Neural cell (in vitro differentiated cells): ENCODE measurements around the gene ANP32D. TPM values are rescaled to one million over a fixed set of nuclear protein-coding genes. Genes with fewer than 3 reads are reported as not detected.

Experiments used
- H2AFZ ChIP-seq: fragments of 200-600, 300-800 bp; sonication (generic), shearing (Covaris generic); 2 replicates; pipeline ENCODE4 v1.6.0; 2014; ENCODE audit warnings: low read depth, mild to moderate bottlenecking, antibody characterized with exemption, low read length, moderate library complexity
- H3F3A ChIP-seq: fragments of 200-600 bp; shearing (Covaris generic); 2 replicates; pipeline ENCODE4 v1.6.1; 2016; ENCODE audit warnings: mild to moderate bottlenecking, moderate library complexity, mixed read lengths, antibody characterized with exemption, low read length; ENCODE audit not compliant: insufficient read depth, poor library complexity, severe bottlenecking
- H3K27ac ChIP-seq: fragments of 200-600, 300-800 bp; sonication (generic), shearing (Covaris generic); 2 replicates; pipeline ENCODE4 v1.5.1; 2014; ENCODE audit warnings: mild to moderate bottlenecking, low read length, moderate library complexity
- H3K27me3 ChIP-seq: fragments of 300-800, 200-600 bp; sonication (generic), shearing (Covaris generic); 2 replicates; pipeline ENCODE4 v1.6.0; 2014; ENCODE audit warnings: mild to moderate bottlenecking, low read depth, low read length, moderate library complexity; ENCODE audit not compliant: insufficient read depth
- H3K36me3 ChIP-seq: fragments of 300-800, 200-600 bp; sonication (generic), shearing (Covaris generic); 2 replicates; pipeline ENCODE4 v1.5.1; 2014; ENCODE audit warnings: mild to moderate bottlenecking, antibody characterized with exemption, low read length, moderate library complexity; ENCODE audit not compliant: insufficient read depth
- H3K4me2 ChIP-seq: fragments of 300-800, 200-600 bp; sonication (generic), shearing (Covaris generic); 2 replicates; pipeline ENCODE4 v1.6.0; 2014; ENCODE audit warnings: mild to moderate bottlenecking, low read length
- H3K4me3 ChIP-seq: fragments of 300-800, 200-600 bp; sonication (generic), shearing (Covaris generic); 2 replicates; pipeline ENCODE4 v1.5.1; 2014; ENCODE audit warnings: mild to moderate bottlenecking, low read length, moderate library complexity
- H3K79me2 ChIP-seq: fragments of 200-600 bp; shearing (Covaris generic); replicated peaks from 2 replicates; pipeline ENCODE4 v1.6.0; 2014; ENCODE audit warnings: mild to moderate bottlenecking, low read length, moderate library complexity; ENCODE audit not compliant: insufficient read depth
- H3K9ac ChIP-seq: fragments of 300-800, 200-600 bp; sonication (generic), shearing (Covaris generic); 2 replicates; pipeline ENCODE4 v1.6.1; 2016; ENCODE audit warnings: mild to moderate bottlenecking, low read length, mixed read lengths
- H3K9me2 ChIP-seq: fragments of 200-600 bp; shearing (Covaris generic); 2 replicates; pipeline ENCODE4 v1.6.1; 2016; ENCODE audit warnings: mild to moderate bottlenecking, low read length, mixed read lengths; ENCODE audit not compliant: insufficient read depth
- H3K9me3 ChIP-seq: fragments of 200-600, 300-800 bp; sonication (generic), shearing (Covaris generic); 2 replicates; pipeline ENCODE4 v1.6.1; 2016; ENCODE audit warnings: mild to moderate bottlenecking, mixed run types, low read length, moderate library complexity, mixed read lengths
- H4K20me1 ChIP-seq: fragments of 200-600 bp; shearing (Covaris generic); 2 replicates; pipeline ENCODE4 v1.6.1; 2016; ENCODE audit warnings: mild to moderate bottlenecking, mixed run types; ENCODE audit not compliant: insufficient read depth
- EP300 ChIP-seq: fragments of 450-650 bp; conservative IDR thresholded peaks from 2 replicates; pipeline ENCODE4 v1.6.1; 2014; ENCODE audit warnings: antibody characterized with exemption, mild to moderate bottlenecking, moderate library complexity; ENCODE audit not compliant: poor library complexity, severe bottlenecking
- EZH2 ChIP-seq: fragments of 200-600, 300-800 bp; shearing (Covaris generic), sonication (generic); IDR thresholded peaks from 2 replicates; pipeline ENCODE4 v1.6.1; 2014; ENCODE audit warnings: antibody characterized with exemption, low read length, borderline replicate concordance, mild to moderate bottlenecking; ENCODE audit not compliant: insufficient read depth, poor library complexity, severe bottlenecking
- MXI1 ChIP-seq: fragments of 450-650 bp; conservative IDR thresholded peaks from 2 replicates; pipeline ENCODE4 v1.6.1; 2014; ENCODE audit warnings: antibody characterized with exemption, mild to moderate bottlenecking; ENCODE audit not compliant: poor library complexity, severe bottlenecking
- POLR2AphosphoS5 ChIP-seq: IDR thresholded peaks from 2 replicates; pipeline ENCODE4 v1.6.1; 2012
- RAD21 ChIP-seq: fragments of 450-650 bp; conservative IDR thresholded peaks from 2 replicates; pipeline ENCODE4 v1.6.1; 2014; ENCODE audit warnings: antibody characterized with exemption, mild to moderate bottlenecking, moderate library complexity
- SMC3 ChIP-seq: fragments of 450-650 bp; conservative IDR thresholded peaks from 2 replicates; pipeline ENCODE4 v1.6.1; 2014; ENCODE audit warnings: antibody characterized with exemption, mild to moderate bottlenecking, moderate library complexity; ENCODE audit not compliant: poor library complexity
- TAF1 ChIP-seq: IDR thresholded peaks from 2 replicates; pipeline ENCODE4 v1.6.1; 2012; ENCODE audit warnings: low read depth
- polyA plus RNA-seq: library from polyadenylated mRNA; depleted of rRNA; stranded (reverse); fragments of >200 nt; gene quantifications from 2 replicates; pipeline ENCODE4 v1.2.3, GENCODE V29; 2014
- TF ChIP-seq, protein P1 (sequence below): fragments of 450-650 bp; IDR thresholded peaks from 2 replicates; pipeline ENCODE4 v1.5.1; 2014; ENCODE audit warnings: antibody characterized with exemption, mild to moderate bottlenecking, moderate library complexity; ENCODE audit not compliant: poor library complexity, severe bottlenecking
- TF ChIP-seq, protein P2 (sequence below): IDR thresholded peaks from 2 replicates; pipeline ENCODE4 v1.6.1; 2012; ENCODE audit warnings: borderline replicate concordance

The ANP32D gene
- polyA plus RNA-seq, 1 donor from 2014 or later, result not detected

DNA sequence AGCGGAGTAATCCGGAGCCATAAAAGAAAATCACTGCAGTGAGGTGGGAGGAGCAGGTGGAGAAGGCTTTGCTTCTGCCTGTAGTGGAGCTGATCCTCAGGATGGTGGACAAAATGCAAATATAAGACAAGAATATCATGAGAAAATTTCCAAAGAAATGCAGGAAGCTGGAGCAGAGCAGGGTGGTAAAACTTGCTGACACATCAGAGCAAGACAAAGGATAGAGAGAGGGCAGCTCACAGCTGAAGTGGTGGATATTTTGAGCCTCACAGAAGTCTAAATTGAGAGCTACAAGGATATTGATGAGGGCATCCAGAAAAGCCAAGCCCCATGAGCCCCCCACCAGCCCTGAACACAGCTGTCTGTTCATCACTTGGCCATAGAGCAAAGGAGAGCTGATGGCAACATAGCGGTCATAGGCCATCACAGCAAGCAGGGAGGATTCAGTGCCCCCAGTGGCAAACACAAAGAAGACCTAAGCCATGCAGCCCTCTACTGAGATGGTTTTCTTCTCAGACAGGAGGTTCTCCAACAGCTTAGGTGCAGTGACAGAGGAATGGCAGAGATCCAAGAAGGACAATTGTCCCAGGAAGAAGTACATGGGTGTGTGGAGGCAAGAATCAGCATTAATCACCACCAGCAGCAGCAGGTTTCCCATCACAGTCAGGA lies 30.0 kb upstream of the ANP32D start:
- no peaks in the 10 kb centered on the region for H3K27me3 ChIP-seq
- no peaks in the 10 kb centered on the region for H3F3A ChIP-seq
- H3K4me2 ChIP-seq, result no peak overlapping the region
- no peak overlapping the region for H2AFZ ChIP-seq
- H3K9me2 ChIP-seq, result no peaks in the 10 kb centered on the region
- H3K79me2 ChIP-seq, result no peaks in the 10 kb centered on the region
- no peak overlapping the region for H3K27ac ChIP-seq
- no peaks in the 10 kb centered on the region for H3K36me3 ChIP-seq
- H3K4me3 ChIP-seq, result no peak overlapping the region
- H4K20me1 ChIP-seq, result no peaks in the 10 kb centered on the region
- no peaks in the 10 kb centered on the region for H3K9me3 ChIP-seq
- TF ChIP-seq POLR2AphosphoS5 (no peak), MXI1 (no peak), SMC3 (no peak), TAF1 (no peak), EZH2 (no peak), EP300 (no peak), RAD21 (no peak)
- TF ChIP-seq, protein P1, sequence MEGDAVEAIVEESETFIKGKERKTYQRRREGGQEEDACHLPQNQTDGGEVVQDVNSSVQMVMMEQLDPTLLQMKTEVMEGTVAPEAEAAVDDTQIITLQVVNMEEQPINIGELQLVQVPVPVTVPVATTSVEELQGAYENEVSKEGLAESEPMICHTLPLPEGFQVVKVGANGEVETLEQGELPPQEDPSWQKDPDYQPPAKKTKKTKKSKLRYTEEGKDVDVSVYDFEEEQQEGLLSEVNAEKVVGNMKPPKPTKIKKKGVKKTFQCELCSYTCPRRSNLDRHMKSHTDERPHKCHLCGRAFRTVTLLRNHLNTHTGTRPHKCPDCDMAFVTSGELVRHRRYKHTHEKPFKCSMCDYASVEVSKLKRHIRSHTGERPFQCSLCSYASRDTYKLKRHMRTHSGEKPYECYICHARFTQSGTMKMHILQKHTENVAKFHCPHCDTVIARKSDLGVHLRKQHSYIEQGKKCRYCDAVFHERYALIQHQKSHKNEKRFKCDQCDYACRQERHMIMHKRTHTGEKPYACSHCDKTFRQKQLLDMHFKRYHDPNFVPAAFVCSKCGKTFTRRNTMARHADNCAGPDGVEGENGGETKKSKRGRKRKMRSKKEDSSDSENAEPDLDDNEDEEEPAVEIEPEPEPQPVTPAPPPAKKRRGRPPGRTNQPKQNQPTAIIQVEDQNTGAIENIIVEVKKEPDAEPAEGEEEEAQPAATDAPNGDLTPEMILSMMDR, result no peak
- TF ChIP-seq, protein P2, sequence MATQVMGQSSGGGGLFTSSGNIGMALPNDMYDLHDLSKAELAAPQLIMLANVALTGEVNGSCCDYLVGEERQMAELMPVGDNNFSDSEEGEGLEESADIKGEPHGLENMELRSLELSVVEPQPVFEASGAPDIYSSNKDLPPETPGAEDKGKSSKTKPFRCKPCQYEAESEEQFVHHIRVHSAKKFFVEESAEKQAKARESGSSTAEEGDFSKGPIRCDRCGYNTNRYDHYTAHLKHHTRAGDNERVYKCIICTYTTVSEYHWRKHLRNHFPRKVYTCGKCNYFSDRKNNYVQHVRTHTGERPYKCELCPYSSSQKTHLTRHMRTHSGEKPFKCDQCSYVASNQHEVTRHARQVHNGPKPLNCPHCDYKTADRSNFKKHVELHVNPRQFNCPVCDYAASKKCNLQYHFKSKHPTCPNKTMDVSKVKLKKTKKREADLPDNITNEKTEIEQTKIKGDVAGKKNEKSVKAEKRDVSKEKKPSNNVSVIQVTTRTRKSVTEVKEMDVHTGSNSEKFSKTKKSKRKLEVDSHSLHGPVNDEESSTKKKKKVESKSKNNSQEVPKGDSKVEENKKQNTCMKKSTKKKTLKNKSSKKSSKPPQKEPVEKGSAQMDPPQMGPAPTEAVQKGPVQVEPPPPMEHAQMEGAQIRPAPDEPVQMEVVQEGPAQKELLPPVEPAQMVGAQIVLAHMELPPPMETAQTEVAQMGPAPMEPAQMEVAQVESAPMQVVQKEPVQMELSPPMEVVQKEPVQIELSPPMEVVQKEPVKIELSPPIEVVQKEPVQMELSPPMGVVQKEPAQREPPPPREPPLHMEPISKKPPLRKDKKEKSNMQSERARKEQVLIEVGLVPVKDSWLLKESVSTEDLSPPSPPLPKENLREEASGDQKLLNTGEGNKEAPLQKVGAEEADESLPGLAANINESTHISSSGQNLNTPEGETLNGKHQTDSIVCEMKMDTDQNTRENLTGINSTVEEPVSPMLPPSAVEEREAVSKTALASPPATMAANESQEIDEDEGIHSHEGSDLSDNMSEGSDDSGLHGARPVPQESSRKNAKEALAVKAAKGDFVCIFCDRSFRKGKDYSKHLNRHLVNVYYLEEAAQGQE, result no peak
- no peak overlapping the region for H3K9ac ChIP-seq

DNA sequence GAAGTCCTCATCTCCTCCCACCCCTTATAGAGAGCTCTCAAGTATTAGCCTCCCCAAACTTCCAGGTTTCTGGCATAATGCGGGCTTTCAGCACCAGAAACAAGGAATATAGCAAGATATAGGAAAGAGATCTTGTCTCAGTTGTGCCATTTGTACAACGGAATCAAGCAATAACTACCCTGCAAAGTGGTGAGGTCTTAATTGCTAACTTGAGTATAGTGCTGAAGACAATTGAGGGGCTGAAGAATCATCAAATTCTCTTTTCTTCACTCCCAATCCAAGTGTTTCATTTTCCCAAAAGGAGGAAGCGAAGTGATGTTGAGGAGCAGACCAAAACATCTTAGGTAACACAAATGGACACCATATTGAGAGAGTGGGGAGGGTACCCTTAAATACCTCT lies 26.8 kb upstream of the ANP32D start:
- TF ChIP-seq TAF1 (no peak), EP300 (no peak), SMC3 (no peak), MXI1 (no peak), EZH2 (no peak), POLR2AphosphoS5 (no peak), RAD21 (no peak)
- TF ChIP-seq, protein P1, result no peak
- TF ChIP-seq, protein P2, result no peak
- Histone ChIP-seq H3K36me3 (no peaks in the 10 kb centered on the region), H3K9me2 (no peaks in the 10 kb centered on the region), H3K9me3 (no peaks in the 10 kb centered on the region), H3K79me2 (no peaks in the 10 kb centered on the region), H3K9ac (no peak overlapping the region), H2AFZ (no peak overlapping the region), H3K4me3 (no peak overlapping the region), H3K27ac (no peak overlapping the region), H3F3A (no peaks in the 10 kb centered on the region), H3K27me3 (no peaks in the 10 kb centered on the region), H3K4me2 (no peak overlapping the region), H4K20me1 (no peaks in the 10 kb centered on the region)
